IMR-90 (cell line): Measurements from ENCODE around the gene MTHFD2L. TPM values are rescaled to one million over a fixed set of nuclear protein-coding genes. Genes with fewer than 3 reads are reported as not detected.

Experiments
- ATAC-seq: fragments of 200-7000 bp; cut with Tn5 transposase; 2 replicates; pipeline ENCODE4 v1.9.1; 2020; ENCODE audit warnings: low read depth, mild to moderate bottlenecking, moderate library complexity
- BruUV-seq: library from RNA; stranded (reverse); fragments of 400-500 nt; replicated peaks from 2 replicates; lab custom pipeline; 2021; lab: Mats Ljungman, UMichigan
- CTCF ChIA-PET: fragments of 300-600 bp; formaldehyde crosslinking; extraction: SDS; loops from one replicate; lab custom pipeline; 2021; ENCODE audit warnings: antibody characterized with exemption; lab: Yijun Ruan, JAX
- POLR2A ChIA-PET: fragments of 300-600 bp; sonication (Branson Sonifier 250); formaldehyde crosslinking; loops from one replicate; lab custom pipeline; 2022; ENCODE audit warnings: antibody characterized with exemption; ENCODE audit not compliant: unreplicated experiment; lab: Charles Lee
- DNase-seq: peaks from one replicate; pipeline ENCODE4 v3.0.0; 2013
- H2AFZ ChIP-seq: replicated peaks from 2 replicates; pipeline ENCODE3; 2013; ENCODE audit warnings: low read length, mild to moderate bottlenecking; ENCODE audit not compliant: poor library complexity
- H2AK5ac ChIP-seq: 2 replicates; pipeline ENCODE4 v1.6.1; 2013; ENCODE audit warnings: low read depth, low read length, inconsistent platforms
- H2AK9ac ChIP-seq: replicated peaks from 2 replicates; pipeline ENCODE3; 2013; ENCODE audit warnings: mild to moderate bottlenecking, low read depth, low read length, moderate library complexity; ENCODE audit not compliant: poor library complexity
- H2BK120ac ChIP-seq: 2 replicates; pipeline ENCODE4 v1.6.1; 2013; ENCODE audit warnings: low read depth, low read length, inconsistent platforms
- H2BK15ac ChIP-seq: 3 replicates; pipeline ENCODE4 v1.6.1; 2013; ENCODE audit warnings: low read depth, low read length, inconsistent platforms
- H2BK20ac ChIP-seq: 2 replicates; pipeline ENCODE4 v1.6.1; 2013; ENCODE audit warnings: low read depth, mild to moderate bottlenecking, inconsistent platforms, low read length, moderate library complexity
- H2BK5ac ChIP-seq: 2 replicates; pipeline ENCODE4 v1.6.1; 2013; ENCODE audit warnings: mild to moderate bottlenecking, low read depth, low read length, inconsistent platforms; ENCODE audit not compliant: poor library complexity, severe bottlenecking
- H3K14ac ChIP-seq: replicated peaks from 2 replicates; pipeline ENCODE4 v1.6.1; 2013; ENCODE audit warnings: low read depth, low read length, inconsistent platforms
- H3K18ac ChIP-seq: 2 replicates; pipeline ENCODE4 v1.6.1; 2013; ENCODE audit warnings: low read depth, low read length, control low read depth
- H3K23ac ChIP-seq: 2 replicates; pipeline ENCODE4 v1.6.1; 2013; ENCODE audit warnings: low read depth, low read length, inconsistent platforms
- H3K27ac ChIP-seq: 2 replicates; pipeline ENCODE4 v1.5.1; 2013; ENCODE audit warnings: mild to moderate bottlenecking, control low read depth, low read length; ENCODE audit not compliant: insufficient read depth
- H3K27me3 ChIP-seq: 2 replicates; pipeline ENCODE4 v1.6.1; 2013; ENCODE audit warnings: low read length; ENCODE audit not compliant: control insufficient read depth, insufficient read depth
- H3K36me3 ChIP-seq: 2 replicates; pipeline ENCODE4 v1.6.1; 2013; ENCODE audit warnings: low read length, mixed read lengths; ENCODE audit not compliant: control insufficient read depth, insufficient read depth
- H3K4ac ChIP-seq: 2 replicates; pipeline ENCODE4 v1.6.1; 2013; ENCODE audit warnings: low read depth, low read length, inconsistent platforms
- H3K4me1 ChIP-seq: 2 replicates; pipeline ENCODE4 v1.6.1; 2013; ENCODE audit warnings: low read length, mixed read lengths; ENCODE audit not compliant: control insufficient read depth, insufficient read depth
- H3K4me2 ChIP-seq: 2 replicates; pipeline ENCODE4 v1.6.1; 2013; ENCODE audit warnings: low read depth, mild to moderate bottlenecking, control low read depth, low read length, moderate library complexity
- H3K4me3 ChIP-seq: 2 replicates; pipeline ENCODE4 v1.5.1; 2013; ENCODE audit warnings: low read depth, mild to moderate bottlenecking, control low read depth, low read length, moderate library complexity; ENCODE audit not compliant: insufficient read depth
- H3K56ac ChIP-seq: 2 replicates; pipeline ENCODE4 v1.6.1; 2013; ENCODE audit warnings: low read length, inconsistent platforms; ENCODE audit not compliant: insufficient read depth; ENCODE audit errors: extremely low read depth
- H3K79me1 ChIP-seq, 2 experiments: 2 replicates each; pipeline ENCODE4 v1.6.1; 2013; ENCODE audit warnings: low read length in 2 of 2, inconsistent platforms in 1 of 2, low read depth in 1 of 2
- H3K9ac ChIP-seq: 2 replicates; pipeline ENCODE4 v1.6.1; 2013; ENCODE audit warnings: low read depth, low read length, control low read depth
- H3K9me1 ChIP-seq: 2 replicates; pipeline ENCODE4 v1.6.1; 2013; ENCODE audit warnings: low read length, inconsistent platforms; ENCODE audit not compliant: insufficient read depth
- H3K9me3 ChIP-seq: 2 replicates; pipeline ENCODE4 v1.6.1; 2013; ENCODE audit warnings: low read length; ENCODE audit not compliant: control insufficient read depth, insufficient read depth
- H4K20me1 ChIP-seq: 2 replicates; pipeline ENCODE4 v1.6.1; 2013; ENCODE audit warnings: low read length, inconsistent platforms; ENCODE audit not compliant: insufficient read depth
- H4K5ac ChIP-seq: 2 replicates; pipeline ENCODE4 v1.6.1; 2013; ENCODE audit warnings: mild to moderate bottlenecking, low read depth, low read length, control low read depth
- H4K8ac ChIP-seq, 2 experiments: 2 replicates each; pipeline ENCODE4 v1.6.1; 2013; ENCODE audit warnings: low read depth in 2 of 2, low read length in 2 of 2, control low read depth in 1 of 2, inconsistent platforms in 1 of 2
- H4K91ac ChIP-seq: 2 replicates; pipeline ENCODE4 v1.6.1; 2013; ENCODE audit warnings: low read depth, low read length, inconsistent platforms; ENCODE audit not compliant: insufficient read depth
- CEBPB ChIP-seq: IDR thresholded peaks from 2 replicates; pipeline ENCODE4 v1.6.1; 2012; ENCODE audit warnings: low read depth, low read length, improper control_type of control experiment
- WGBS, 2 experiments: methylation state at CpG; one replicate each; pipeline versions ENCODE4 v1.1.5 to v1.1.7; 2013; ENCODE audit warnings: missing lambda C conversion rate in 2 of 2; ENCODE audit not compliant: insufficient read length in 1 of 2; ENCODE audit errors: extremely low coverage in 2 of 2; 5-methylcytosine and 5-hydroxymethylcytosine counted together
- dilution Hi-C: fragments of 300-500 bp; cut with HindIII; formaldehyde crosslinking; loops from one replicate; pipeline ENCODE4 v1.14.3; 2018; ENCODE audit warnings: low sequenced_read_pairs; ENCODE audit not compliant: unreplicated experiment
- in situ Hi-C: fragments of 300-500 bp; cut with MboI; formaldehyde crosslinking; loops from 3 replicates; pipeline ENCODE4 v1.14.3; 2019; ENCODE audit warnings: low sequenced_read_pairs, inconsistent platforms, mixed read lengths
- intact Hi-C: fragments of 100-400 bp; cut with micrococcal nuclease; formaldehyde crosslinking; loops from 2 replicates; pipeline ENCODE4 v1.10.0; 2022
- polyA plus RNA-seq, 3 experiments: library from polyadenylated mRNA; depleted of rRNA; stranded (reverse); fragments of >200 nt; gene quantifications; 2 replicates each; pipeline ENCODE4 v1.2.3, GENCODE V29; 2012; ENCODE audit warnings: low replicate concordance in 1 of 3
- total RNA-seq: library from RNA; depleted of rRNA; stranded (reverse); fragments of >200 nt; gene quantifications from 2 replicates; pipeline ENCODE4 v1.2.3, GENCODE V29; 2012
- TF ChIP-seq, protein P1 (sequence below): fragments of 150-350 bp; IDR thresholded peaks from 2 replicates; pipeline ENCODE4 v1.6.1; 2017; ENCODE audit warnings: mild to moderate bottlenecking, antibody characterized with exemption, low read length, low read depth

Gene MTHFD2L
- total and polyA plus RNA-seq, 2 of the 4 experiments (the other 2 are of a cell fraction), result 2.8 to 4.3 TPM

DNA sequence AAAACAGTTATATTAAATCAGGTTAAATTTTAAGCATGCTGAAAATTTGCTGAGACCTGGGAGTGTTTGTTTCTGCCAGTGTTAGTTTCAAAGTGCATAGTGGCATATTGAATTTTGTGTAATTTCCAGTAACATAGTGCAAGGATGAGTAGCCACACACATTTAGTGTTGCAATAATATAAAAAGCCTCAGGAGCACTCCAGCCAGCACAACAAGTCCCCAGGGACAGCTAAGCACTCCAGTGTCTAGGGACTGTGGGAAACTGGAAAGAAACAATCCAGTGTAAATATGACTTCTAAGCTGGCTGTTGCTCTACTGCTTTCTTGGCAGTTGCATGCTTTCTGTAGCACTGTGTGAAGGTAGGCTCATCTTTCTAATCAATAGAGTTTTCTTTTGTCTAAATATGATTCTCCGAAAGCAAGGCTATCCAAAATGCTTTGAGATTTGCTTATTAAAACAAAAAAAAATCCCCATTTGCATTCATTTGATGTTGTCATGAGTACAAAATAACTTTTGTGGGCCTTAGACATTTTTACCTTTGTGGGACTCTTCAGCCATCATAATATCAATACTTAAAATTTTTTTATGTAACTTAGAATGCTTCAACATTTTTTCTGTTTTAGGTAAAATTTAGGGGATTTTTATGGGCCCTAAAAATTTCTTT, 34.7 kb upstream of the MTHFD2L start:
- dilution Hi-C loops, result no loop called here
- no CpG with 5 or more reads among the region's 1 CpG for WGBS, 2 experiments
- no TSS peak for BruUV-seq

More for the DNA sequence above, 34.7 kb upstream of the MTHFD2L start:
- intact Hi-C loops, result no loop called here
- Histone ChIP-seq H3K18ac (no peak overlapping the region), H3K56ac (no peak overlapping the region), H2AK5ac (no peak overlapping the region), H3K27ac (no peak overlapping the region), H3K4ac (no peak overlapping the region), H3K9me1 (no peaks in the 10 kb centered on the region), H4K91ac (no peak overlapping the region), H3K4me2 (no peak overlapping the region), H2AFZ (no peak overlapping the region), H3K79me1 (no peaks in the 10 kb centered on the region), H4K5ac (no peak overlapping the region), H3K14ac (no peak overlapping the region), H2BK15ac (no peak overlapping the region), H4K20me1 (no peaks in the 10 kb centered on the region), H3K36me3 (no peaks in the 10 kb centered on the region), H2BK5ac (no peak overlapping the region), H2AK9ac (no peak overlapping the region), H3K23ac (no peak overlapping the region), H2BK20ac (no peak overlapping the region), H3K9ac (no peak overlapping the region), H4K8ac (no peak overlapping the region), H2BK120ac (no peak overlapping the region), H3K27me3 (no peaks in the 10 kb centered on the region), H3K4me1 (no peaks in the 10 kb centered on the region), H3K4me3 (no peak overlapping the region), H3K9me3 (no peaks in the 10 kb centered on the region)
- POLR2A ChIA-PET, result no interaction called here
- TF ChIP-seq, protein P1, sequence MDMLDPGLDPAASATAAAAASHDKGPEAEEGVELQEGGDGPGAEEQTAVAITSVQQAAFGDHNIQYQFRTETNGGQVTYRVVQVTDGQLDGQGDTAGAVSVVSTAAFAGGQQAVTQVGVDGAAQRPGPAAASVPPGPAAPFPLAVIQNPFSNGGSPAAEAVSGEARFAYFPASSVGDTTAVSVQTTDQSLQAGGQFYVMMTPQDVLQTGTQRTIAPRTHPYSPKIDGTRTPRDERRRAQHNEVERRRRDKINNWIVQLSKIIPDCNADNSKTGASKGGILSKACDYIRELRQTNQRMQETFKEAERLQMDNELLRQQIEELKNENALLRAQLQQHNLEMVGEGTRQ, result no peak
- peak; percentile 46 for TF ChIP-seq CEBPB
- CTCF ChIA-PET, result no interaction called here
- DNase-seq (peak; percentile 15), ATAC-seq (peak; percentile 29; the same call in 1 of the 2 replicates)
- in situ Hi-C loops, result loop anchor here (25.0 kb wide), 1 partner anchor 811 kb away; no protein-coding TSS in a partner anchor
